WTC11 (cell line): ENCODE results near the gene MICAL3.

ENCODE experiments used
- ARID4B ChIP-seq: sonication (generic); formaldehyde crosslinking; IDR thresholded peaks from 2 replicates; pipeline ENCODE4 v1.8.0; 2023; ENCODE audit warnings: missing genetic modification reagents, mild to moderate bottlenecking, borderline replicate concordance
- CTCF ChIP-seq: fragments of 200-600 bp; IDR thresholded peaks from 2 replicates; pipeline ENCODE4 v1.8.0; 2022; ENCODE audit warnings: antibody characterized with exemption
- JUN ChIP-seq: sonication (generic); formaldehyde crosslinking; IDR thresholded peaks from 2 replicates; pipeline ENCODE4 v1.8.0; 2023; ENCODE audit warnings: mild to moderate bottlenecking, missing genetic modification reagents
- NR2C2 ChIP-seq: sonication (generic); formaldehyde crosslinking; IDR thresholded peaks from 2 replicates; pipeline ENCODE4 v1.8.0; 2022; ENCODE audit warnings: mild to moderate bottlenecking, missing genetic modification reagents
- RORB ChIP-seq: fragments of 250-450 bp; sonication (Bioruptor Pico); IDR thresholded peaks from 2 replicates; pipeline ENCODE4 v1.9.0; 2021; ENCODE audit warnings: mild to moderate bottlenecking
- ZBTB21 ChIP-seq: sonication (generic); formaldehyde crosslinking; IDR thresholded peaks from 2 replicates; pipeline ENCODE4 v1.8.1; 2023; ENCODE audit warnings: mild to moderate bottlenecking, missing genetic modification reagents, borderline replicate concordance
- ZNF138 ChIP-seq: sonication (generic); formaldehyde crosslinking; conservative IDR thresholded peaks from 2 replicates; pipeline ENCODE4 v1.8.1; 2022; ENCODE audit warnings: mild to moderate bottlenecking, moderate library complexity, missing genetic modification reagents

GRCh38 chr22:17866621-17867020 is 157.7 kb downstream of the MICAL3 start:
- TF ChIP-seq JUN (CRISPR knock-in tag): no peak
- TF ChIP-seq CTCF: no peak
- no peak for TF ChIP-seq RORB (CRISPR knock-in tag)
- no peak for TF ChIP-seq ZBTB21 (CRISPR knock-in tag)
- TF ChIP-seq ARID4B (CRISPR knock-in tag): no peak
- TF ChIP-seq ZNF138 (CRISPR knock-in tag): no peak
- no peak for TF ChIP-seq NR2C2
